Endothelial cell (in vitro differentiated cells): ENCODE data around the gene TEX2. TPM values are rescaled to one million over a fixed set of nuclear protein-coding genes. Genes with fewer than 3 reads are reported as not detected.

Source experiments
- DNase-seq: peaks from one replicate; pipeline ENCODE4 v3.0.0; 2021; ENCODE audit warnings: low spot score
- H3K27ac Mint-ChIP-seq: one replicate; pipeline ENCODE4 v1.8.0; 2021; ENCODE audit warnings: mixed read lengths, inconsistent platforms; ENCODE audit not compliant: unreplicated experiment
- H3K27me3 Mint-ChIP-seq: one replicate; pipeline ENCODE4 v1.8.0; 2021; ENCODE audit warnings: mild to moderate bottlenecking, moderate library complexity, mixed read lengths, inconsistent platforms; ENCODE audit not compliant: unreplicated experiment
- H3K36me3 Mint-ChIP-seq: one replicate; pipeline ENCODE4 v1.8.0; 2021; ENCODE audit warnings: mild to moderate bottlenecking, low read depth, mixed read lengths, inconsistent platforms; ENCODE audit not compliant: unreplicated experiment
- H3K4me1 Mint-ChIP-seq: one replicate; pipeline ENCODE4 v1.8.0; 2021; ENCODE audit warnings: mild to moderate bottlenecking, mixed read lengths, inconsistent platforms; ENCODE audit not compliant: unreplicated experiment
- H3K4me3 Mint-ChIP-seq: one replicate; pipeline ENCODE4 v1.8.0; 2021; ENCODE audit warnings: mild to moderate bottlenecking, mixed read lengths, inconsistent platforms; ENCODE audit not compliant: unreplicated experiment
- H3K9me3 Mint-ChIP-seq: one replicate; pipeline ENCODE4 v1.8.0; 2021; ENCODE audit warnings: mixed read lengths, inconsistent platforms; ENCODE audit not compliant: unreplicated experiment
- CTCF ChIP-seq: fragments of 200-600 bp; sonication (generic); IDR thresholded peaks from one replicate; pipeline ENCODE4 v1.5.0; 2021; ENCODE audit warnings: antibody characterized with exemption; ENCODE audit not compliant: unreplicated experiment
- total RNA-seq: library from RNA; stranded (reverse); fragmentation: NEBNext Ultra II Directional; extraction: Animal tissue kit (Norgen Biotek cat#: 25700); gene quantifications from one replicate; pipeline ENCODE4 v1.2.1, GENCODE V29; 2021; ENCODE audit not compliant: unreplicated experiment

TEX2 gene
- total RNA-seq, 1 donor from 2014 or later: 16.3 TPM

GRCh38 chr17:64129515-64129764 is 133.6 kb downstream of the TEX2 start:
- no peak for TF ChIP-seq CTCF
- Mint-ChIP-seq H3K9me3 (no peaks in the 10 kb centered on the region), H3K27me3 (peaks cover 2% of the 10 kb centered on the region), H3K4me3 (peak overlapping the region; percentile 95), H3K27ac (no peak overlapping the region), H3K36me3 (peaks cover 4% of the 10 kb centered on the region), H3K4me1 (peaks cover 12% of the 10 kb centered on the region)
- DNase-seq: no peak

GRCh38 chr17:64128787-64129514 is 134.1 kb downstream of the TEX2 start:
- peaks cover 4% of the 10 kb centered on the region for H3K36me3 Mint-ChIP-seq
- no peak for DNase-seq
- H3K4me3 Mint-ChIP-seq: peak overlapping the region; percentile 95
- H3K4me1 Mint-ChIP-seq: peaks cover 12% of the 10 kb centered on the region
- peak overlapping the region; percentile 32 for H3K27ac Mint-ChIP-seq
- no peaks in the 10 kb centered on the region for H3K9me3 Mint-ChIP-seq
- peaks cover 2% of the 10 kb centered on the region for H3K27me3 Mint-ChIP-seq
- TF ChIP-seq CTCF: no peak

GRCh38 chr17:64126918-64127317 is 136.1 kb downstream of the TEX2 start:
- no peak overlapping the region for H3K27ac Mint-ChIP-seq
- TF ChIP-seq CTCF: no peak
- H3K27me3 Mint-ChIP-seq: peaks cover 2% of the 10 kb centered on the region
- no peaks in the 10 kb centered on the region for H3K9me3 Mint-ChIP-seq
- peaks cover 12% of the 10 kb centered on the region for H3K4me1 Mint-ChIP-seq
- H3K36me3 Mint-ChIP-seq: peaks cover 4% of the 10 kb centered on the region
- DNase-seq: no peak
- no peak overlapping the region for H3K4me3 Mint-ChIP-seq

- Mint-ChIP-seq H3K4me1 (peaks cover 15% of the 10 kb centered on the region), H3K36me3 (peaks cover 4% of the 10 kb centered on the region), H3K27me3 (peaks cover 2% of the 10 kb centered on the region), H3K4me3 (no peak overlapping the region), H3K9me3 (no peaks in the 10 kb centered on the region), H3K27ac (no peak overlapping the region)
- no peak for TF ChIP-seq CTCF
- no peak for DNase-seq
These were observed 137.1 kb downstream of the TEX2 start for GRCh38 chr17:64125937-64126336.

GRCh38 chr17:64124609-64125008 is 138.5 kb downstream of the TEX2 start:
- peaks cover 2% of the 10 kb centered on the region for H3K27me3 Mint-ChIP-seq
- H3K36me3 Mint-ChIP-seq: peaks cover 4% of the 10 kb centered on the region
- H3K9me3 Mint-ChIP-seq: no peaks in the 10 kb centered on the region
- no peak overlapping the region for H3K4me3 Mint-ChIP-seq
- DNase-seq: no peak
- H3K4me1 Mint-ChIP-seq: peaks cover 15% of the 10 kb centered on the region
- TF ChIP-seq CTCF: no peak
- no peak overlapping the region for H3K27ac Mint-ChIP-seq
